ENCODE data around the gene RETREG1.

GRCh38 chr5:16520841-16521240 lies 96.0 kb downstream of the RETREG1 start:
- no peak for TF ChIP-seq EZH2 (conservative IDR thresholded peaks at IDR 0.05; ENCODE audit: low read depth, low read length)
- TF ChIP-seq BRCA1 (CRISPR knock-in tag; IDR thresholded peaks at IDR 0.05), result no peak
- no peak for TF ChIP-seq ADNP (CRISPR knock-in tag; IDR thresholded peaks at IDR 0.05)
- TF ChIP-seq ZNF615 (CRISPR knock-in tag; IDR thresholded peaks at IDR 0.05; ENCODE audit: borderline replicate concordance), result no peak

Data from HepG2 (cell line).